HepG2 (cell line): ENCODE data around the gene ANAPC16. TPM values are rescaled to one million over a fixed set of nuclear protein-coding genes. Genes with fewer than 3 reads are reported as not detected.
A peak's percentile ranks its signal among the peaks of the same experiment; 100 is the strongest.

Source experiments
- CEBPG ChIP-seq: IDR thresholded peaks from 2 replicates; pipeline ENCODE4 v1.6.1; 2016
- ISX ChIP-seq: sonication (generic); formaldehyde crosslinking; conservative IDR thresholded peaks from 2 replicates; pipeline ENCODE4 v1.5.0; 2020; ENCODE audit warnings: missing genetic modification reagents
- MIER2 ChIP-seq: IDR thresholded peaks from 2 replicates; pipeline ENCODE4 v1.6.1; 2016; ENCODE audit warnings: missing biosample characterization, missing genetic modification reagents
- NFYB ChIP-seq: sonication (generic); formaldehyde crosslinking; IDR thresholded peaks from 2 replicates; pipeline ENCODE4 v1.4.0; 2020; ENCODE audit warnings: missing genetic modification reagents
- REXO4 ChIP-seq: sonication (generic); formaldehyde crosslinking; IDR thresholded peaks from 2 replicates; pipeline ENCODE4 v1.8.0; 2022; ENCODE audit warnings: missing genetic modification reagents, mild to moderate bottlenecking, borderline replicate concordance
- SP4 ChIP-seq: sonication (generic); formaldehyde crosslinking; IDR thresholded peaks from 2 replicates; pipeline ENCODE4 v1.8.1; 2023; ENCODE audit warnings: mild to moderate bottlenecking, missing genetic modification reagents
- ZNF180 ChIP-seq: sonication (generic); formaldehyde crosslinking; IDR thresholded peaks from 2 replicates; pipeline ENCODE4 v1.4.0; 2020; ENCODE audit warnings: low read depth, missing genetic modification reagents, borderline replicate concordance
- ZNF20 ChIP-seq: sonication (generic); formaldehyde crosslinking; IDR thresholded peaks from 2 replicates; pipeline ENCODE4 v1.4.0; 2020; ENCODE audit warnings: mild to moderate bottlenecking, moderate library complexity, missing genetic modification reagents
- ZNF629 ChIP-seq: sonication (generic); formaldehyde crosslinking; conservative IDR thresholded peaks from 2 replicates; pipeline ENCODE4 v1.5.0; 2020; ENCODE audit warnings: missing genetic modification reagents
- polyA plus RNA-seq, 8 experiments: library from polyadenylated mRNA; depleted of rRNA in 3 of 8; stranded (reverse) in 7 of 8; unstranded in 1 of 8; fragments of >200 nt; fragmentation: Illumina TruSeq in 4 of 8; extraction: Trizol in 4 of 8; gene quantifications; 2 replicates each; pipeline versions ENCODE4 v1.2.1 to v1.2.3, GENCODE V29; 2011 to 2016; ENCODE audit warnings: low read depth in 4 of 8, missing spikeins in 1 of 8, mixed read lengths in 1 of 8; ENCODE audit not compliant: insufficient read depth in 1 of 8
- total RNA-seq, 5 experiments: library from RNA; depleted of rRNA; stranded (reverse); fragments of >200 nt; fragmentation: Illumina TruSeq; extraction: Trizol; gene quantifications; 2 replicates each; pipeline ENCODE4 v1.2.3, GENCODE V29; 2016; ENCODE audit warnings: low read depth in 1 of 5
- TF ChIP-seq, protein P1 (sequence below): sonication (generic); formaldehyde crosslinking; IDR thresholded peaks from 2 replicates; pipeline ENCODE4 v1.4.0; 2020; ENCODE audit warnings: missing genetic modification reagents
- TF ChIP-seq, protein P2 (sequence below): sonication (generic); formaldehyde crosslinking; IDR thresholded peaks from 2 replicates; pipeline ENCODE4 v1.5.1; 2020; ENCODE audit warnings: missing genetic modification reagents, mild to moderate bottlenecking, borderline replicate concordance
- TF ChIP-seq, protein P3 (sequence below): sonication (generic); formaldehyde crosslinking; IDR thresholded peaks from 2 replicates; pipeline ENCODE4 v1.4.0; 2020; ENCODE audit warnings: mild to moderate bottlenecking, missing genetic modification reagents
- TF ChIP-seq, protein P4 (sequence below): sonication (generic); formaldehyde crosslinking; IDR thresholded peaks from 2 replicates; pipeline ENCODE4 v1.5.1; 2020; ENCODE audit warnings: mild to moderate bottlenecking, missing genetic modification reagents, moderate library complexity

The ANAPC16 gene
- total and polyA plus RNA-seq, 2 of the 13 experiments (the other 11 are each of a cell fraction or from before 2014, with no cell fraction given) = 74.8 to 89.4 TPM

DNA sequence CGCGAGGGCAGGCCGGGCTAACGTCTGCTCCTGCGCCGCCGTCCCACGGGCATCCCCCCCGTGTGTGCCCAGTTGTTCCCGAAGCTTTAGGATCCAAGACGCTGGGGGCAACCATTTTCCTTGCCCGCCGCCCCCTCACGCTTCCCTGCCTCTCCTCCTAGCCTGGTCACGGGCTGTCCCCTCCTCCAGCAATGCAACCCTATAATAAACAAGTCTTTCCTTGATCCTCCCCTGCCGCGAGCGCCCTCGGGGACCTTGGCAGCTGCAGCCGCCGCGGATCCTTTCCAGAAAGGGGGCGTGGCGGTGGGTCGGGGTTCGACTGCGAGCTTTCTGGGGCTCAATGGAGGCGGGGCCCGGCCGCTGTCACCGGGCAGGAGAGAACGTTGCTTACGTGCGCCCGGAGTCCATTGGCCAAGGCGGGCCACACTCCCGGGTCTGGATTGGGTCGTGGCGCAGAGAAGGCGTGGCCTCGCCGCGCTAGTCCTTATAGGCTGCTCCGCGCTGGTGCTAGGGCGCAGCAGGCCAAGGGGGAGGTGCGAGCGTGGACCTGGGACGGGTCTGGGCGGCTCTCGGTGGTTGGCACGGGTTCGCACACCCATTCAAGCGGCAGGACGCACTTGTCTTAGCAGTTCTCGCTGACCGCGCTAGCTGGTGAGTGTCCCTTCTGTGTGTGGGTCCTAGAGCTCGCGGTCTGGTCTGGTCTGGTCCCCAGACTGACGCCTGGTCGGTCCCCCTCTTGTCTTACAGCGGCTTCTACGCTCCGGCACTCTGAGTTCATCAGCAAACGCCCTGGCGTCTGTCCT lies 57.8 kb downstream of the ANAPC16 start, which contains the start of gene DDIT4 (continued):
- TF ChIP-seq, protein P1, sequence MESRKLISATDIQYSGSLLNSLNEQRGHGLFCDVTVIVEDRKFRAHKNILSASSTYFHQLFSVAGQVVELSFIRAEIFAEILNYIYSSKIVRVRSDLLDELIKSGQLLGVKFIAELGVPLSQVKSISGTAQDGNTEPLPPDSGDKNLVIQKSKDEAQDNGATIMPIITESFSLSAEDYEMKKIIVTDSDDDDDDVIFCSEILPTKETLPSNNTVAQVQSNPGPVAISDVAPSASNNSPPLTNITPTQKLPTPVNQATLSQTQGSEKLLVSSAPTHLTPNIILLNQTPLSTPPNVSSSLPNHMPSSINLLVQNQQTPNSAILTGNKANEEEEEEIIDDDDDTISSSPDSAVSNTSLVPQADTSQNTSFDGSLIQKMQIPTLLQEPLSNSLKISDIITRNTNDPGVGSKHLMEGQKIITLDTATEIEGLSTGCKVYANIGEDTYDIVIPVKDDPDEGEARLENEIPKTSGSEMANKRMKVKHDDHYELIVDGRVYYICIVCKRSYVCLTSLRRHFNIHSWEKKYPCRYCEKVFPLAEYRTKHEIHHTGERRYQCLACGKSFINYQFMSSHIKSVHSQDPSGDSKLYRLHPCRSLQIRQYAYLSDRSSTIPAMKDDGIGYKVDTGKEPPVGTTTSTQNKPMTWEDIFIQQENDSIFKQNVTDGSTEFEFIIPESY (CRISPR knock-in tag) = peak; percentile 49; the same call in 1 of the 2 replicates
- TF ChIP-seq, protein P2, sequence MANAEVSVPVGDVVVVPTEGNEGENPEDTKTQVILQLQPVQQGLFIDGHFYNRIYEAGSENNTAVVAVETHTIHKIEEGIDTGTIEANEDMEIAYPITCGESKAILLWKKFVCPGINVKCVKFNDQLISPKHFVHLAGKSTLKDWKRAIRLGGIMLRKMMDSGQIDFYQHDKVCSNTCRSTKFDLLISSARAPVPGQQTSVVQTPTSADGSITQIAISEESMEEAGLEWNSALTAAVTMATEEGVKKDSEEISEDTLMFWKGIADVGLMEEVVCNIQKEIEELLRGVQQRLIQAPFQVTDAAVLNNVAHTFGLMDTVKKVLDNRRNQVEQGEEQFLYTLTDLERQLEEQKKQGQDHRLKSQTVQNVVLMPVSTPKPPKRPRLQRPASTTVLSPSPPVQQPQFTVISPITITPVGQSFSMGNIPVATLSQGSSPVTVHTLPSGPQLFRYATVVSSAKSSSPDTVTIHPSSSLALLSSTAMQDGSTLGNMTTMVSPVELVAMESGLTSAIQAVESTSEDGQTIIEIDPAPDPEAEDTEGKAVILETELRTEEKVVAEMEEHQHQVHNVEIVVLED (CRISPR knock-in tag) = peak; percentile 64
- TF ChIP-seq, protein P3, sequence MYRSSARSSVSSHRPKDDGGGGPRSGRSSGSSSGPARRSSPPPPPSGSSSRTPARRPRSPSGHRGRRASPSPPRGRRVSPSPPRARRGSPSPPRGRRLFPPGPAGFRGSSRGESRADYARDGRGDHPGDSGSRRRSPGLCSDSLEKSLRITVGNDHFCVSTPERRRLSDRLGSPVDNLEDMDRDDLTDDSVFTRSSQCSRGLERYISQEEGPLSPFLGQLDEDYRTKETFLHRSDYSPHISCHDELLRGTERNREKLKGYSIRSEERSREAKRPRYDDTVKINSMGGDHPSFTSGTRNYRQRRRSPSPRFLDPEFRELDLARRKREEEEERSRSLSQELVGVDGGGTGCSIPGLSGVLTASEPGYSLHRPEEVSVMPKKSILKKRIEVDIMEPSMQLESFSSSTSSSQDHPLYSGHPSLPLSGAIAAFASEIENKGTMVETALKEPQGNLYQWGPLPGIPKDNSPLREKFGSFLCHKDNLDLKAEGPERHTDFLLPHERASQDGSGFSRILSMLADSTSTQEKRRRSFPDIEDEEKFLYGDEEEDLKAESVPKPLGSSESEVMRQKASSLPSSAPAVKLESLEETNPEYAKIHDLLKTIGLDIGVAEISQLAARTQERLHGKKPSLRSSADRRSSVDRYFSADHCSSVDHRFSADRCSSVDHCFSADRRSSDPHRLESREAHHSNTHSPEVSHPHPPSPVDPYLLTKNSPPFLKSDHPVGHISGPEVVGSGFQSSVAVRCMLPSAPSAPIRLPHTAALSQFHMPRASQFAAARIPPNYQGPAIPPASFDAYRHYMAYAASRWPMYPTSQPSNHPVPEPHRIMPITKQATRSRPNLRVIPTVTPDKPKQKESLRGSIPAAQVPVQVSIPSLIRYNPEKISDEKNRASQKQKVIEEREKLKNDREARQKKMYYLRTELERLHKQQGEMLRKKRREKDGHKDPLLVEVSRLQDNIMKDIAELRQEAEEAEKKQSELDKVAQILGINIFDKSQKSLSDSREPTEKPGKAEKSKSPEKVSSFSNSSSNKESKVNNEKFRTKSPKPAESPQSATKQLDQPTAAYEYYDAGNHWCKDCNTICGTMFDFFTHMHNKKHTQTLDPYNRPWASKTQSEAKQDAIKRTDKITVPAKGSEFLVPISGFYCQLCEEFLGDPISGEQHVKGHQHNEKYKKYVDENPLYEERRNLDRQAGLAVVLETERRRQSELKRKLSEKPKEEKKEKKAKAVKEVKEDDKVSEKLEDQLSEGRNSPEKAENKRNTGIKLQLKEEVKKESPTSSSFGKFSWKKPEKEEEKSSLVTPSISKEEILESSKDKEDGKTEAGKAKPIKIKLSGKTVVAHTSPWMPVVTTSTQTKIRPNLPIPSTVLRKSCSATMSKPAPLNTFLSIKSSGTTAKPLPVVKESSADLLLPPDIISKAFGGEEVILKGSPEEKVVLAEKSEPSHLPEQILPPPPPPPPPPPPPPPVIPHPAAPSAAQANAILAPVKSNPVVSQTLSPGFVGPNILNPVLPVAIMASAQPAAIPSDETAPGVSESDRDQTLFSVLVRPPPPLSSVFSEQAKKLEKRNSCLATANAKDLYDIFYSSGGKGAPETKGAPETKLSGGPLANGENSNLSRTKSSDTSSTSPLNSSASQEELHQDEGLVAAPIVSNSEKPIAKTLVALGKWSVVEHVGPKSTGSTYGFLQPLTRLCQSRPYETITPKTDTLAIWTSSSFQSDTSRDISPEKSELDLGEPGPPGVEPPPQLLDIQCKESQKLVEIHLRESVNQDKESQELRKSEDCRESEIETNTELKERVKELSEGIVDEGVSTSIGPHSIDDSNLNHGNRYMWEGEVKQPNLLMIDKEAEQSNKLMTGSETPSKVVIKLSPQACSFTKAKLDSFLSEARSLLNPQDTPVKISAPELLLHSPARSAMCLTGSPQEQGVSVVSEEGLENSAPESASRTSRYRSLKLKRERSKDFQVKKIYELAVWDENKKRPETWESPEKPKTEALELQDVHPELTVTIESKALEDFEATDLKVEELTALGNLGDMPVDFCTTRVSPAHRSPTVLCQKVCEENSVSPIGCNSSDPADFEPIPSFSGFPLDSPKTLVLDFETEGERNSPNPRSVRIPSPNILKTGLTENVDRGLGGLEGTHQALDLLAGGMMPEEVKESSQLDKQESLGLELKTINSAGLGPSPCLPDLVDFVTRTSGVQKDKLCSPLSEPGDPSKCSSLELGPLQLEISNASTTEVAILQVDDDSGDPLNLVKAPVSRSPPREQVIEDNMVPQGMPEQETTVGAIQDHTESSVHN (CRISPR knock-in tag) = peak; percentile 91; the same call in 1 of the 2 replicates
- TF ChIP-seq, protein P4, sequence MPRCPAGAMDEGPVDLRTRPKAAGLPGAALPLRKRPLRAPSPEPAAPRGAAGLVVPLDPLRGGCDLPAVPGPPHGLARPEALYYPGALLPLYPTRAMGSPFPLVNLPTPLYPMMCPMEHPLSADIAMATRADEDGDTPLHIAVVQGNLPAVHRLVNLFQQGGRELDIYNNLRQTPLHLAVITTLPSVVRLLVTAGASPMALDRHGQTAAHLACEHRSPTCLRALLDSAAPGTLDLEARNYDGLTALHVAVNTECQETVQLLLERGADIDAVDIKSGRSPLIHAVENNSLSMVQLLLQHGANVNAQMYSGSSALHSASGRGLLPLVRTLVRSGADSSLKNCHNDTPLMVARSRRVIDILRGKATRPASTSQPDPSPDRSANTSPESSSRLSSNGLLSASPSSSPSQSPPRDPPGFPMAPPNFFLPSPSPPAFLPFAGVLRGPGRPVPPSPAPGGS (CRISPR knock-in tag) = peak; percentile 83; the same call in 1 of the 2 replicates
- TF ChIP-seq NFYB (CRISPR knock-in tag) = peak; percentile 90
- TF ChIP-seq ISX (CRISPR knock-in tag) = peak; percentile 94; the same call in 1 of the 2 replicates
- peak; percentile 98 for TF ChIP-seq SP4 (CRISPR knock-in tag)
- no peak for TF ChIP-seq CEBPG
- peak; percentile 57; the same call in 1 of the 2 replicates for TF ChIP-seq ZNF629 (CRISPR knock-in tag)
- no peak for TF ChIP-seq ZNF180
- TF ChIP-seq REXO4 (CRISPR knock-in tag) = no peak
- TF ChIP-seq ZNF20 (CRISPR knock-in tag) = no peak
- 0 out of 2 replicates have a peak, but pooled peaks have one; percentile 9 for TF ChIP-seq MIER2
